Esophagus muscularis mucosa (tissue), 4 donors: ENCODE measurements around the gene HINFP.

Source experiments
- CTCF ChIP-seq, 3 experiments: fragments of 200-600 bp in 2 of 3; fragments of 450-650 bp in 1 of 3; sonication (generic) in 2 of 3; IDR thresholded peaks; one replicate each; pipeline ENCODE4 v1.5.1; 2017 to 2019; ENCODE audit warnings: antibody characterized with exemption in 3 of 3, mild to moderate bottlenecking in 2 of 3, moderate library complexity in 1 of 3
- EP300 ChIP-seq: sonication (generic); formaldehyde crosslinking; IDR thresholded peaks from one replicate; pipeline ENCODE4 v1.6.1; 2017; ENCODE audit warnings: antibody characterized with exemption
- POLR2A ChIP-seq: fragments of 450-650 bp; IDR thresholded peaks from one replicate; pipeline ENCODE4 v1.6.1; 2017; ENCODE audit warnings: antibody characterized with exemption, moderate library complexity, mild to moderate bottlenecking, low read depth
- POLR2AphosphoS5 ChIP-seq, 2 donors: sonication (generic); formaldehyde crosslinking; IDR thresholded peaks; one replicate each; pipeline ENCODE4 v1.6.1; 2017; ENCODE audit warnings: antibody characterized with exemption in 2 of 2

GRCh38 chr11:119157063-119157462 is 35.7 kb downstream of the HINFP start:
- TF ChIP-seq EP300 (no peak), POLR2A (no peak), CTCF (IDR thresholded peaks at IDR 0.05) (no peak), POLR2AphosphoS5 (IDR thresholded peaks at IDR 0.05) (no peak)
